Epithelial cell of proximal tubule (primary cell): Measurements from ENCODE around the gene NSMF. TPM values are rescaled to one million over a fixed set of nuclear protein-coding genes. Genes with fewer than 3 reads are reported as not detected.

Source experiments
- DNase-seq: peaks from one replicate; pipeline ENCODE4 v3.0.0-alpha.2; 2011; ENCODE audit warnings: low read depth
- H3K4me3 ChIP-seq: 2 replicates; pipeline ENCODE4 v1.5.1; 2011; ENCODE audit warnings: low read depth, mild to moderate bottlenecking, low read length
- CTCF ChIP-seq: conservative IDR thresholded peaks from 2 replicates; pipeline ENCODE4 v1.5.1; 2012; ENCODE audit warnings: low read depth, mild to moderate bottlenecking, low read length
- total RNA-seq: library from RNA; depleted of rRNA; stranded (reverse); fragments of >200 nt; gene quantifications from 2 replicates; pipeline ENCODE4 v1.2.3, GENCODE V29; 2015

The NSMF gene
- total RNA-seq, 1 donor from 2014 or later = 62.7 TPM

- DNase-seq = no peak
- no peak for TF ChIP-seq CTCF
- H3K4me3 ChIP-seq = no peak overlapping the region
Measured at GRCh38 chr9:137433916-137434431, 25.2 kb downstream of the NSMF start.

GRCh38 chr9:137433349-137433915 lies 25.7 kb downstream of the NSMF start:
- TF ChIP-seq CTCF = no peak
- H3K4me3 ChIP-seq = no peak overlapping the region
- no peak for DNase-seq

- DNase-seq = no peak
- no peak for TF ChIP-seq CTCF
- no peak overlapping the region for H3K4me3 ChIP-seq
Measured at GRCh38 chr9:137432687-137433348, 26.3 kb downstream of the NSMF start.

- TF ChIP-seq CTCF = no peak
- no peak overlapping the region for H3K4me3 ChIP-seq
Measured at GRCh38 chr9:137431416-137431931, 27.7 kb downstream of the NSMF start.

GRCh38 chr9:137430723-137431415 lies 28.3 kb downstream of the NSMF start:
- TF ChIP-seq CTCF = no peak
- no peak overlapping the region for H3K4me3 ChIP-seq
- DNase-seq = no peak

More at GRCh38 chr9:137431416-137431931, 27.7 kb downstream of the NSMF start:
- DNase-seq = no peak

- no peak overlapping the region for H3K4me3 ChIP-seq
- DNase-seq = no peak
- no peak for TF ChIP-seq CTCF
Measured at GRCh38 chr9:137429974-137430722, 29.0 kb downstream of the NSMF start.
